RCC 7860 (cell line): ENCODE results near the gene UEVLD.

ENCODE experiments used
- DNase-seq: peaks from one replicate; pipeline ENCODE4 v3.0.0-alpha.2; 2015; ENCODE audit warnings: low spot score
- FAIRE-seq: peaks from 2 replicates; lab custom pipeline; 2012; peaks lifted over from hg19 to GRCh38; lab: Jason Lieb, UNC

UEVLD gene

DNA sequence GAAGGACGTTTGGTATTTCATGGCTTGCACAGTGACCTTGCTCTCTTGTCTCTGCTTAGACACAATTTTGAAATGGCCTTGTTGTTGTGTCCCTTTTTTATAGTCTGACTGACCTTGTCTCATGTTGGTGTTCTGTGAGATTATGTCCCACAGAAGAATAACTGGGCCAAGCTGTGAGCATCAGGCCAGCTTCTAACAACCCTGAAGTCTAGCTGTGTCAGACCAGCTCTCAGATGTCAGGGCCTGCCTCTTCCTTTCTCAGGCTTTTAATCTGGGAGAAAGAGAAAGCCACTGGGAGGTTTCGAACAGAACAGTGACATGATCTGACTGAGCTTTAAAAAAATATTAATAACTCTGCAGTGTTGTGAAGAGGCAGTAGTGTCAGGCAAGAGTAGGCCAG, 2.0 kb upstream of the UEVLD start:
- FAIRE-seq, result no peak
- no peak for DNase-seq

DNA sequence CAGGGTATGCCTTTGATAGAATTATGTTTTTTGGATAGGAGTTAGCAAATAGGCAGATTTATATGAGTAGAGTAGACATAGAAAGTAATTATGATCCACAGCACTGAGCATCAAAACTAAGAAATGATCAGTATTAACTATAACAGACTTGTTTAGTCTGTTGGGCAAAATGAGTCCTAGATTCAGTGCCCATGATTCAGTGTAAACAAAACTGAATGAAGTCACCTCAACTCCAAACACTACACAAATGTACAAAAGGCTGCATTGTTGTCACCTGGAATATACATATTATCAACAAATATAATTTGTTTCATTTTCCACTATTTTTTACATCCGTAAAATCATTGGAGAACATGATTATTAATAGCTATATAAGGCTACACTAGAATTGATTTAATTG, 6.7 kb downstream of the UEVLD start:
- FAIRE-seq (no peak), DNase-seq (no peak)

- no peak for FAIRE-seq
Observed at GRCh38 chr11:18580113-18580766, 8.3 kb downstream of the UEVLD start.

DNA sequence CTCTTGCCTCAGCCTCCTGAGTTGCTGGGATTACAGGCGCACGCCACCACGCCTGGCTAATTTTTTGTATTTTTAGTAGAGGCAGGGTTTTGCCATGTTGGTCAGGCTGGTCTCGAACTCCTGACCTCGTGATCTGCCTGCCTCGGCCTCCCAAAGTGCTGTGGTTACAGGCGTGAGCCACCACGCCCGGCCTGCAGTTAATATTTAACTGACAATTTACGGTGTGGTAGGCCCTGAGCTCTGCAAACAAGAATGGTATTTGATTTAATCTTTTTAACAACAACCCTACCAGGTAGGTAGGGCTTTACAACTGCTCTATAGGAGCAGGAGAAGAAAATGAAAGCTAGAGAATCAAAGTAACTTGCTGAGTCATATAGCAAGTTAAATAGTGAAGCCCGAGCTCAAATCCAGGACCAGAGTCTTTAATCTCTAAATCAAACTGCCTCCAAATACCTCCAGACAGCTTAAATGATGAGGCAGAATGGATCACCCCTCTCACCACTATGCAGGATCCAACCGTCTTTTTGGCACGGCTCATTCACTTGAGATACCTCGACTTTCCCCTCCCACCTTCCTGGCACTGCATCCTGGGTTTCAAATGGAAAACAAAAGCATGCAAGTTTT, 9.4 kb downstream of the UEVLD start:
- peak; percentile 76 for DNase-seq
- peak; percentile 66 for FAIRE-seq

More at GRCh38 chr11:18580113-18580766, 8.3 kb downstream of the UEVLD start:
- DNase-seq, result no peak

GRCh38 chr11:18575361-18575760, 13.2 kb downstream of the UEVLD start:
- FAIRE-seq, result no peak
- DNase-seq, result no peak

DNA sequence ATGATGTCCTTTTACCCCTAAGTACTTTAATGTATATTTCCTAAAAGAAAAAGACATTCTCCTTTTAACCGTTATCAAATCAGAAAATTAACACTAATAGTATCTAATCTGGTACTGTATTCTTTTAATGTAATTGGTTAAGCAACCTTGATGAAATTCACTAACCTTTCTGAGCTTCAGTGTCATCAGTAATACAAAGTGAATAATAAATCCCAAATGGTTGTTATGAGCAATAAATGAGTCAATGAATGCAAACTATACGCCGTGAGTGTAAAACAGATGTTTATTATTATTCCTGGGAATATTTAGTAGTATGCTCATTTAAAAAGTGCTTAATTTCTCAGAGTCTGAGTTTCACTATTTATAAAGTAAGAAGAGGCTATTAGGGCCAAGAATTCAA, 21.5 kb downstream of the UEVLD start:
- FAIRE-seq (no peak), DNase-seq (no peak)

GRCh38 chr11:18566406-18566805, 22.1 kb downstream of the UEVLD start:
- DNase-seq (no peak), FAIRE-seq (no peak)

GRCh38 chr11:18564149-18564548, 24.4 kb downstream of the UEVLD start:
- DNase-seq, result no peak
- no peak for FAIRE-seq

DNA sequence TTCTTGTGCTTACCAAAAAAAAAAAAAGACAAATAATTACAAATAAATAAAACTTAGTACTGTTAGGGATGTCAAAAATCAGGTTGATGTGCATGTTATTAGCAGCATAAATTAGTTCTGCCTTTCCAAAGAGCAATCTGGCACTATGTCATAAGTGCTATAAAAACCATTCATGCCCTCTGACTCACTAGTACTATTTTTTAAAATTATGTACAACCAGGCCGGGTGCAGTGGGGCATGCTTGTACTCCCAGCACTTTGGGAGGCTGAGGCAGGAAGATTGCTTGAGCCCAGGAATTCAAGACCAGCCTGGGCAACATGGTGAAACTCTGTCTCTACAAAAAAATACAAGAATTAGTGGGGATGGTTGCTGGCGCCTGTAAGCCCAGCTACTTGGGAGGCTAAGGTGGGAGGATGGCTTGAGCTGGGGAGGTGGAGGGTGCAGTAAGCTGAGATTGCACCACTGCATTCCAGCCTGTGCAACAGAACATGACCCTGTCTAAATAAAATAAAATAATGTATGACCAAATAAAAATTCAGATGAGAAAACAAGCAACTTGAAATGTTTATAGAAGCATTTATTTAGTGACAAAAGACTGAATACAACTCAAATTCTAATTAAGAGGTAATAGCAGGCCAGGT, 25.3 kb downstream of the UEVLD start:
- no peak for DNase-seq
- no peak for FAIRE-seq

- FAIRE-seq (no peak), DNase-seq (no peak)
Observed at GRCh38 chr11:18548001-18548400, 40.5 kb downstream of the UEVLD start.

DNA sequence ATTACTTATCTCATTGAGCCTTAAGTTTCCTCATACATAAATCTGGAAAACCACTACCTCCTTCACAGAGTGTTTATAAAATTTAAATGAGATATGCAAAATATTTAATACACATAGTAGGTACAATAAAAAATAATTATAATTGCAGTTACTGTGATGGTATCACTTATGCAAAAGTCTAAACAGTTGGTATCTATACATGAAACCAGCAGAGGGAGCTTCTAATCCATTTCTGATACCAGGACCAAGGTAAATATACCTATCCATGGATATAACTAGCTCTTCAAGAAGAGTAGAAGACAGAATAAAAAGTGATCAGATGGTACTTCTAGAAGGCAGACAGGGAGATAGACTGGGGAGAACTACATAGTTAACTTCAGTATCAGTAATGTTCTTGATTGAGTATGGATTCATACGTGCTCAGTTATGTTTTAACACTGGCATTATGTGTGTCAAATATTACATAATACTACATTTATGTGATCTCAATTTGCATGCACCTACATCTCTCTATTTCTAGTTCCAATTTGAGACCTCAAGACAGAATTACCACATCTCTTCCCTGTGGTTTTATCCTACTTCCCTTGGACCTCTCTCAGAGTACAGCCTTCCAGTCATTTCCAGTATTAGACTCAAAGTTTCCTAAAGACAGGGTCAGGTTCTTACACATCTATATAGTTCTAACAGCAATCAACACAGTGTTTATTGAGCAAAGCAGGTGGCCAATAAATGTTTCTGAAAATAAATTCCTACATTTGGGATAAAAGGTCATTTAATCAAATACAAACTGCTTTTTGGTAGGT, 48.1 kb downstream of the UEVLD start:
- FAIRE-seq (no peak), DNase-seq (peak; percentile 35)

DNA sequence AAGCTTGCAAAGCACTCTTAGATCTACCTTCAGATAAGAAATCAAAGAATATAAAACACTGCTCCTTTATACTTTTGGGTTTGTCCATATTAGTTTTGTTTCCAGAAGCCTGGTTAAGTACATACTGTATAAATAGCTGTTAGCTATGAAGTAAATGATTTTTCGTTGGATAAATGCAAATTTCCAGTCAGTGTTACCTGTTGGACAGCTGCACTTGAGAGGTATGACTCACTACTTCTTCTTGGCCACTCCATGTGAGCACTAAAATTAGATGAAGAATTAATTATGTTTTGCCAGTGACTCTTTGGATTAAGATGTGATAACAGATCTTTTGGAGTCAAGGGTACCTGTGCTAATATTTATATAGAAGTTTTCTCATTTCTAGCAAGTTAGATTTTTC, 52.3 kb downstream of the UEVLD start:
- FAIRE-seq, result no peak

DNA sequence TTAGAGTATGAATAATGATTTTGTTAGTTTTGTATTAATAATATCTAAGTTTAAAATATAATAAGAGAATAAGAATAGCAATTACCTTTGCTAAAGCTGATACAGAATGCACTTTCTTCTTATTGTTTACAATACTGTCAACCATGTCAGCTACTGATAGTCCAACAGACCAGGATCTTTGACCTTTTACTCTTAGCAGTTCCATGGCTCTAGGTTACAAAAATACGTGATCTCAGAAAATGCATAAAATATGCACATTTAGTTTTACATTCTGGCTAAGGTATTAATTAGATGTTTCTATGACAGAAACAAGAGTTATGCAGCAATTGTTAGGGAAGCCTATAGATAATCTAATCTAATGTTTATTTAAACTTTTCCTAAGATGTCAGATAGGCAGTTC, 54.3 kb downstream of the UEVLD start:
- FAIRE-seq (no peak), DNase-seq (no peak)

More for the DNA sequence above, 52.3 kb downstream of the UEVLD start:
- DNase-seq, result no peak

DNA sequence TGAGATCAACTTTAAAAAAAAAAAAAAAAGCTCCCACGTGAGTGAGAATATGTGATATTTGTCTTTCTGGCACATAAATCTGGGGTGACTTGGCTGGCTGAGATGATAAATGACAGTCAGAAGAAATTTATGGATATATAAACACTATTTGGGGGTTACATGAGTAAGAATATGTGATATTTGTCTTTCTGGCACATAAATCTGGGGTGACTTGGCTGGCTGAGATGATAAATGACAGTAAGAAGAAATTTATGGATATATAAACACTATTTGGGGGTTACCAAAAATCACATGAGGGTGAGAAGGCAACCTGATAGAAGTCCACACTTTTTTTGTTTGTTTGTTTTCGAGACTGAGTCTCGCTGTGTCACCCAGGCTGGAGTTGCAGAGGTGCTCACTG, 55.2 kb downstream of the UEVLD start:
- DNase-seq, result no peak
- FAIRE-seq, result no peak

DNA sequence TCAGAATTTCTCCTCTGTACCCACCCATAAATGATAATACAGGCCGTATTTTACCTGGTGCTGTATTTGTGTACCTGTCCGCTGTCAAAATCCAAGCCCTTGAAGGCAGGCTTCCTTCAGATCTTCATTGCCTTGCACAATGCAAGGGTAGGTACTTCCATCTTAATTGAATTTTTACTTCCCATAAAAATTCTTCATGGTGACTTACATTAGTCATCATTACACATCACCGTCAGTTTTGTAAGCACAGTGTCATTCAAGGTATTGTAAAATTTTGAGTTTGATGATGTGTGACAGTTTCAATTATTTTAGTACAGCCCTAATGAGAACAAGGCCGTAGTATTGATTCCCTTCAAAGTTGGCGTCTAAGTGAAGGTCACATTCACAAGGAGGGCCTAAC, 61.0 kb downstream of the UEVLD start:
- FAIRE-seq (no peak), DNase-seq (peak; percentile 30)

DNA sequence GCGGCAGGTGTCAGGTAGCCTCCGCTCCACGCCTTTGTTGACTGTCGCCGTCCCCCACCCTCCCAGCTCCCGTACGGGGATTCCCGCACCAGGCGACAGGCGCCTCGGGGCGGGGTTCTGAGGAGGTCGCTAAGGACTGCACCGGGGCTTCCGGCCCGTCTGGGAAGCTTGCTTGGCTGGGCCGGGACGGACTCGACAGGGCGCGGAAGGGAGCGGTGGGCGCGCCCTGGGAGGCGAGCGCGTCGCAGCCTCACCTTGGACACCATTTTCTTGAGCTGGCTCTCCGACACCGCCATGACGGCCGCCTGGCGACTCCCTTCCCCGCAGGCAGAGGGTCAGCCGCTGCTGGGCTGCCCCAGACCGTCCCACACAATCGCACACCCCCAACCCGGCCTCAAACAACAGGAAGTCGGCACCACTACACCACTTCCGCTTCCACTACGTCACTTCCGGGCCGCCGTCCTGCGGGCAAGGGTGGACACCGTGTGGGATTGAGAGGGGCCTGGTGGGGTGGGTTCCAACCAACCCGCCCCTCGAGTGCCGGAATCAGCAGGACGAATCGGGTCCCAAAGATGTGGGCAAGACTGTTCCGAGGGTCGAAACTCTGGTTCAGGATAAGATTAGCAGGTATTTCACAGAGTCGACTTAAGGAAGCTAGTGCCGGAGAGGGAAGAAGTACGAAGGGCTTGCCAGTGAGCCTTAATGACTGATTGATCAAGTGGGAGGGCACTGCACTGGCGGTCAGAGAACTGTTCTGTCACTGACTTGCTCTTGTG, 61.8 kb downstream of the UEVLD start, which contains the start of gene TSG101:
TSG101 (minus strand) TSS at position 422 of the 776 bp plus-strand sequence; CDS start at position 296, 126 bp downstream.
- FAIRE-seq (no peak), DNase-seq (peak; percentile 77)

- FAIRE-seq, result no peak
- no peak for DNase-seq
Observed at GRCh38 chr11:18526130-18526520, 62.4 kb downstream of the UEVLD start.

DNA sequence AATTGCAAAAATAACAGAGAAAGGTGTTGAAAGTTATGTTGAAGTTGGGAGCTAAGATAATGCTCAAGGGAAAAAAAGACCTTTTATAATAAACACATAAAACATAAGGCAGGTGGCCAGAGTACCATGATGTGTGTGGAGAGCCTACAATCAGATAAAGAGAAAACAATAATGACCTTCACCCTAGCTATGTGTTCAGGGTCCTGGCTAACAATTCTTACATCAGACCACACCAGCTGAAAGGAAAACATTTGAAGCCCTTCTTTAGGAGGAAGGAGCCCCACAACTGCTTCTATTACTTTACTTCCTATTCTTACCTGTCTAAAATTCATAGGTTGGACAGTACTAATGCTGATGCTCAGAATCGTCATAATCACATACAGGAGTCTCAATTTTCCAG, 64.3 kb downstream of the UEVLD start:
- no peak for DNase-seq
- FAIRE-seq, result no peak

- no peak for DNase-seq
- FAIRE-seq, result no peak
Observed at GRCh38 chr11:18523084-18523483, 65.5 kb downstream of the UEVLD start.

DNA sequence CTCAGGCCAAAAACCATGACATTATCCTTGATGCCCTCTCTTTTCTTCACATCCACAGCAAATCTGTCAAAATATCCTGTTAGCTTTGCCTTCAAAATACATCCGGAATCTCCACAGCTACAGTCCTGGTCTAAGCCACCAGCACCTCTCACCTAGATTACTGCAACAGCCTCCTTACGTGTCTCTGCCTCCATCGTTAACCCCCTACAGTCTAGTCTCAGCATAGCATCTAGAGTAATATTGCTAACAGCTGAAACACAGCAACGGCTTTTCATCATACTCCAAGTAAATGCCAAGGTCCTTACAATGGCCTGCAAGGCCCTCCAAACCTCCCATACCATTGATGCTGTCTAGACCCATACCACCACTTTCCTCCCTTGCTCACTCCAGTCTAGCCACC, 66.1 kb downstream of the UEVLD start:
- FAIRE-seq, result no peak
- no peak for DNase-seq

DNA sequence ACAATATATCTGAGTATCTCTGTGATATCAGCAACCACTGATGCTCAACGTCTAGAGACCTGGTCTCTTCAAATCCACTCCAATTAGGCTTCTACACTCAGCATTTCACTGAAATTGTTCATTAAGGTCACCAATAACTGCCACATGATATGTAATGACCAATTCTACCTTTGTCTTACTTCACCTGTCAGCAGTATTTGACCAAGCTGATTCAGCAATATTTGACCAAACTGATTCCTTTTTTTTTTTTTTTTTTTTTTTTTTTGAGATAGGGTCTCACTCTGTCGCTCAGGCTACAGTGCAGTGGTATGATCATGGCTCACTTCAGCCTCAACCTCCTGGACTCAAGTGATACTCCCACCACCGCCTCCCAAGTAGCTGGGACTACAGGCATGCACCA, 67.4 kb downstream of the UEVLD start:
- FAIRE-seq, result no peak
- no peak for DNase-seq
